ENCODE measurements around the gene RAD9A.

The RAD9A gene

DNA sequence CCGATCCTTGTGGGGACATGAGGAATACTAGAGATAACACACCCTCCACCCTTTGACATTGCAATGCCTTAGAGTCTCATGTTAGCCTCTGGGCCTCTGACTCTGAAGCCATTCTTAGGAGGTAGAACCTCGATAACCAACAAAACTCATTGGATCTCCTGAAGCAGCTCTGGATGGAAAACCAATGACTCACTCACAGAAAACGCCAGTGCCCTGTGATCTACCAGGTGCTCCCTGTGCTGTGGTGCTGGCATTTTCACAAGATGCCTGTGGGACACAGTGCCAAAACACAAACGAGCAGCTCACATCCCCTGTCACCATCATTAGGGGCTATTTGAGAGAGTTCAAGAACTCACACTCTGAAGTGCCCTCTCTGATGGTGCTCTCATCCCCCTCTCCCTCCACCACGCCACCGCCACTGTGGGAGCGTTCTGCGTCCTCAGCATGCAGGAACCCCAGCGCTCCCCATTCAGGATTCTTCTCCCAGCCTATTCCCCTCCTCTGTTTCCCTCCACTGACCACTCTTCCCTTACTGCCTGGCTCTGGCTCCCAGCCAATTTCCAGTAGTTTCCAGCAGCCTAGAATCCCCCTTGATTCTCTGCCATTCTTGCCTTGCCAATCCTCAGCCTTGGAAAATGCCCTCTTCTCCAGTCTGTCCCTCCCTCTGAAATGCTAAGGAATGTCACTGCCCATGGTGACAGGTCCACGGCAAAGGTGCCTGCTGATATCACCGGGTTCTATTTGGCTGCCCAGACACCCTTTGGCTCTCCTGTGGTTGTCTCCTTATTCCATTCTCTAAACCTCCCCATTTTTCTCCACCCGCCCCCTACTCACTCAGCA, 33.7 kb upstream of the RAD9A start:
- DNase-seq, result no peak

- no peak for DNase-seq
Observed at GRCh38 chr11:67364169-67364568, 27.6 kb upstream of the RAD9A start.

DNA sequence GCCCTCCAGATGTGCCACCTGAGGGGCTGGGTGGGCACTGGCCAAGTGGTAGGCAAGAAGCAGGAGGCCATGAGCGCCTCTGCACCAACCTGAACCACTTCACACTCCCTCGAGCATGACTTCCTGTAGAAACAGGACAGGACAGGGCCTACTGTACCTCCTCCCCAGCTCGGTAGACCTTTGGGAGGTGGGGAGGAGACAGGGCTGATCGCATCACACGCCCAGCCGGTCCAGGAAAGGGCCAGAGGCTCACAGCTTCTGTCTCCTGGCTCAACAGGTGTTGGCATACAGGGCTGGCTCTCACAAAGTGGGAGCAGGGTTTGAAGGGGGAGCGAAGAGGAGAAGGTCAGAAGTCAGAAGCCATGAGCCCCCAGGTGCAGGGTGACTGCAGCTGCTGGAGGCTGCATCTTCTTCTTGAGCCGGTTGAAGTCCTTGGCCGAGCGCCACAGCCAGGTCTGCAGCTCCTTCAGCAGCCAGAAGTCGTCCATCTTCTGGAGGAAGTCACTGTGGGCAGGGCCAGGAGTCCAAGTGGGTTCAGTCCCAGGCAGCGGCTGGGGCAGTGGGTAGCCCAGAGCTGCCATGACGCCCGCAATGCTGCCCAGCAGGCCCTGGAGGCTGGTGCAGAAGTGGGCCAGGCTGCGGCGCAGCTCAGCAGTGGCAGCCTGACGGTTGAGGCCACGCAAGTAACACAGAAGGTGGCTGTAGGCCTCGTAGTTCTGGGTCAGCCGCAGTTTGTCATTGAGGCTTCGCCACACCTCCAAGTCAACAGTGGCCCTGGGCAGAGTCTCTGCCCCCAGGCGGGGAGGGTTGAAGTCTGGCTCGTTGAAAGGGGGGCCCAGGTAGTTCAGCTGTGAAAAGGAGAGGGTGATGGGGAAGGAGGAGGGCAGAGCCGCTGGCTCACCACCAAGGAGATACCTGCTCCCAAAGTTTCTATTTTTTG, 26.7 kb upstream of the RAD9A start:
- DNase-seq, result no peak

DNA sequence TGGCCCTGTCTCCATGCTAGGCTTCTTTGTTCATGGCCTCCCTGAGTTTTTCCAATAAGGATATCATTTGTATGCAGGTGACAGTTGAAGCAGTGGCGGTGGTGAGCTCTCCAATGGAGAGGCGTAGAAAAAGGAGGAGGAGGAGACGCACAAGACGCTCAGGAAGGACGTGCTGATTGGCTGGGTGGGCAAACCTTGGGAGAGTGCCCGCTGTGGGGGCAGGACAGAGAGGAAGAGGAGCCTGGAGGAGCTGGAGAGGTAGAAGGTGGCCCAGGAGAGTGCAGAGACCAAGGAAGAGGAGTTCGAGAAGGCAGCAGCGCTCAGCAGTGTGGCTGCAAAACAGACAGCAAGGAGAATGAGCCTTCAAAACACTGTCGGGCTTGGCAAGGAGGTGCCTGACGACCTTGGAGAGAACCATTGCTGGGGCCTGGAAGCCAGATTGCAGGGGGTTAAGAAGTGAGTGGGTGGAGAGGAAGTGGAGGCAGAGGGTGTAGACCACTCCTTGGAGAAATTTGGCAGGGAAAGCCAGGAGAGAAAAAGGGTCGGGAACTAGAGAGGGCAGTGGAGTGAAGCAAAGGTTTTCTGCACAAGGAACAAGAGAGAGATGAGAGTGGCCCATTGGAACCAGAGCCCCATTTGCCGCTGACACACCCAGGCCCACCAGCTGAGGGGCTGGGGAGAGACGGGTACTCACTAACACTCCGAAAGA, 25.9 kb upstream of the RAD9A start:
- DNase-seq, result no peak

- no peak for DNase-seq
Observed at GRCh38 chr11:67366546-67366945, 25.2 kb upstream of the RAD9A start.

- DNase-seq, result no peak
Observed at GRCh38 chr11:67366961-67367760, 24.6 kb upstream of the RAD9A start.

- no peak for DNase-seq
Observed at GRCh38 chr11:67367761-67368227, 24.0 kb upstream of the RAD9A start.

DNA sequence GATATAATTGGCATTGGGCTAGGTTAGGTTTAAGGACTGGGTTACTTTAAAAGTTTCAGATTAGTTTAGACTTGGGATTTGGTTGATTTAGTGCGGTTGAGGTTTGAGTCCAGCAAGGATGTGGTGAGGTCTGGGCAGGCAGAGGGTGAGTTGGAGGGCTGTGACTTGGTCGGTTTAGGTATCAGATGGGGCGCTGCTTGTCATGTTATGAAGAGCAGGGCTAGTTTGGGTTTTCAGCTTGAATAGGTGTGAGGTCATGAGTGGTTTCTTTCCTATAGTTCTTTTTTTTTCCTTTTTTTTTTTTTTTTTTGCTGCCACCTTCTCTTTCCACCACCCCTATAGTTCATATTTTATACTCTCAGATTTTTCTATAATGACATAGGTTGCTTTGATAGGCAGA, 23.2 kb upstream of the RAD9A start:
- no peak for DNase-seq

DNA sequence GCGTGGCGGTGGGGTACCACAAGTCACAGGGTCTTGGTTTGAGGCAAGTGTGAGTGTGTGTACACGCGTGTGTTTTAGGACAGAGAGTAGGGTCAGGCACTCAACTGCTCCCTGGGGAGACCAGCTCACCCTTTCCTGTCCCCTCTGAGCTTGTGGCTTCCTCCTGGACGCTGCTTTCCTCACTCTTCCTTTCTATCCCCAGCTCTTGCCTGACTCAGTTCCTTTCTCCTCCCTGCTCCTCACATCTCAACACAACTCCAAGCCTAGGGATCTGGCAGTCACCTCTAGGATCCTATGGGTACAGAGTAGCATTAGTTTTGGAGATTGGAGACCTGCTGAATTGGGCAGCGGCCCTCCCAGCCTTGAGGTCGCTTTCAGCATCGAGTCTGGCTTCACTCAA, 22.5 kb upstream of the RAD9A start:
- no peak for DNase-seq

- no peak for DNase-seq
Observed at GRCh38 chr11:67369801-67370284, 21.9 kb upstream of the RAD9A start.

DNA sequence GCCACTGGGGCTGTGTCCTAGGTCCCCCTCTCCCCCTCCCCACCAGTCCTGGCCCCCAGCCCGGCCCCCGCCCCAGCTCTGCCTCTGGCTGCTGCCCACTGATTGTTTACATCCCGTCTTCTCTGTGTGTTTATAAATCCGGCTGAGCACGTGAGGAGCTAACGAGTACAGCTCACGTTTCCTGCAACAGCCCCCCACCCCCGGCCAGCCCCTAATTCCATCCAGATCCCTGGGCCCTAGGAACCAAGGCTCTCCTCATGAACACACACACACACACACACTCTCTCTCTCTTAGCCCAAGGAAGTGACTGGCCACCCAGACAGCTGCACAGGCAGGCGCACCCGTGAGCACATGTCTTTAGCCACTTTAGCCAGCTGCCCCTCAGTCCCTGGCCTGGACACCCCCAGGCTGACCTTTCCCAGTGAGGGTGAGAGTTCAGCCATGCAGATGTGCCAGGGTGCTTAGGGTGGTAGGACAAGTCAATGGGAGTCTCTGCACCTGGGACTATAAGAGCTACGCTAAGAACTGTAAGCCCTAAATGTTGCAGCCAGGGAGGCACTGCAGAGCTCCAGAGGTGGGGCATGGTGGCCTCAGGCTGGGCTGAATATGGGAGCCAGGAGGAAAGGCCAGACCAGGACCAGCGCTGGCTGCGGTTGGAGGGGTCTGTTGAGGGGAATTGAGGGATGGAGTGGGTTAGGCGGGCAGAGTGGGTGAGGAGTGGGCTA, 21.3 kb upstream of the RAD9A start:
- DNase-seq, result no peak

DNA sequence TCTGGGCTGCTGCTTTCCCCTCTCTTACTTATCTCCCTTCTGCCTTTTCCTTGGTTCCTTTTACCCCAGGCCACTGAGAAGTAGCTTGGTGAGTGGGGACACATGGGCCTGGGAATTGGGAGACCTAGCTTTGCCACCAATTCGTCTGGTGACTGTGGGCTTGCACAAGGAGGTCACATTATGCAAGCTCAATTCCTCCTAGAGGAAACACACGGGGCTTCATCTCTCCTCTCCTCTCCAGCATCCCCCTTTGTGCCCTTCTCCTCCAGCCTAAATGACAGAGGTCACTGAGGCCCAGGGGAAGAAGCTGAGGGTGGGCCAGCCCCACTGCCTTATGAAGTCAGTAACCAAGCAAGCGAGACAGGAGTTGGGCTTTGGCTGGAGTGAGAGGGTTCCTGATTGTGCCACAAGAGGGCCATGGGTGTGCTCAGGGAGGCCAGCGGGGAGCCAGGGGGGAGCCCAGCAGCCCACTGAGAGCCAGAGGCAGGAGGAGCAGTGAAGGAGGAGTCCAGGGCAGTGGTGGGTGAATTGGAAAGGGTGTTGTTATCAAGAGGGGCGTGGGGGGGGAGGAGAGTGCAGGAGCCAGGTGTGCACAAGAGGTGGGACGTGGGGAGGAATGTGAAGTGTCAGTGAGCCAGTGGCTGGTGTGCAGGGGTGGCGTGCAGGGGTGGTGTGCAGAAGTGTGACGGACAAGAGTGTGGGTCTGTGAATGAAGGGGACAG, 20.4 kb upstream of the RAD9A start:
- no peak for DNase-seq

GRCh38 chr11:67371911-67372320, 19.9 kb upstream of the RAD9A start:
- no peak for DNase-seq

GRCh38 chr11:67372321-67372992, 19.3 kb upstream of the RAD9A start:
- DNase-seq, result no peak

GRCh38 chr11:67372993-67373647, 18.7 kb upstream of the RAD9A start, which contains the start of gene CLCF1:
CLCF1 (minus strand) TSS chr11:67373598; CDS start chr11:67373539, 59 bp downstream.
- no peak for DNase-seq

DNA sequence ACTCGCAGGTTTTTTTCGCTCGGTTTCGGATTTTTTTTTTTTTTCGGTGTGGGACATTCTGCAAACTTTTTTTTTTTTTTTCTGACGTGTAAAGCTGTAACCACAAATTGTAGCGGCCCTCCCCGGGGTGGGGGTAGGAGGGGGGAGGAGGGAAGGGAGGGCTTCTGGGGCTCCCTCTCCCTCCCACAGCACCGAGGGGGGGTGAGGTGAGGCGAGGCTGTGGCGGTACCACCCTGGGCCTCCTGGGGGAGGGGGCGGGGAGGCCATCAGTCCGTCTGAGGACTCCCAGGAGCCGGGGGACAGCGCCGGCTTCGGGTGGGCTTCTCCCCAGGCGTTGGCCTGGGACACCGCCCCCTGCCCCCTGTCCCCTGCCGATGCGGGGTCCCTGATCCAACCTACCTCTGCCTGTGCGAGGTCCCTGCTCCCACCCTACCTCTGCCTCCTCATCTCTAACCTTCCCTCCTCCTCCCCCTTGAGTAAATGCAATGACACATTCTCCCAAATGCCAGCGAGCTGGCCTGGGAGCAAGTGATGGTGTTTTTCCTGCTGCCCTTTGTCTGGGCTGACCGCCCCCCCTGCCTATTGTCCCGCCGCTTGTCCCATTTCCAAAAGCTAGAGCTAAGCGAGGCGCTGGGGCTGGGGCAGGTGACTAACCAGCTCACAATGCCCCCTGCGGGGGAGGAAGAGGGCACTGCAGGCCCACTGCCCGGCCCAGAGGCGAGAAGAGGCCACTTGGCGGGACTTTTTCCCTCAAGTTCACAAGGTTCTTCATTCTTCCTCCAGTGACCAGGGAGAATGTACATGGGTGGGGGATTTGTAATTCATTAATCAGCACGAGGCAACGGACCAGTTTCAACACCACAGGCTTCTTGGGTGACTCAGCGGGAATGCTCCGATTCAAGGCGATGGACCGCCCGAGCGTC, 17.9 kb upstream of the RAD9A start:
- no peak for DNase-seq

- no peak for DNase-seq
Observed at GRCh38 chr11:67374571-67375281, 17.1 kb upstream of the RAD9A start.
